ENCODE measurements around the gene TNFAIP6.
"Not testable (repeated sequence)": the region's sequence is repeated elsewhere in the genome, so short reads cannot be mapped to it uniquely, and the experiment has no call there.

The TNFAIP6 gene

GRCh38 chr2:151361674-151362370 lies 4.4 kb downstream of the TNFAIP6 start:
- no peak for DNase-seq

GRCh38 chr2:151363709-151364108 lies 6.3 kb downstream of the TNFAIP6 start:
- no peak for DNase-seq

DNA sequence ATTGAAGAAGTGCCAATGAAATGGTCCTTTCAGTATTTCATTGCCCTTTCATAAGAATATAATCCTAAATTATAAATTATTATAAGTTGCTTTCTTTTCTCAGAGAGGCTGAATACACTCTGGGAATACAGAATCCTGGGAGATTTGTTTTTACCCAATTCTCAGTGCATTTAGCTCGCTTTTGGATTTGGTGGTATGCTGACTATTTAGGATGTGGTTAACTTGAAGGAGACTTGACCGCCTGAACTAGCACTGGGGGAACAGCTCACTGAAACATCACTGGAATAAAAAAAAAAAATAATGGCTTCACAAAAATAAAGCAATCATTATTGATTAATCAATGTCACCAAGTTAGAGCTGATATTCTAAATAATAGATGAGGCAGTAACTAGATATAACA lies 10.2 kb downstream of the TNFAIP6 start:
- DNase-seq = no peak

DNA sequence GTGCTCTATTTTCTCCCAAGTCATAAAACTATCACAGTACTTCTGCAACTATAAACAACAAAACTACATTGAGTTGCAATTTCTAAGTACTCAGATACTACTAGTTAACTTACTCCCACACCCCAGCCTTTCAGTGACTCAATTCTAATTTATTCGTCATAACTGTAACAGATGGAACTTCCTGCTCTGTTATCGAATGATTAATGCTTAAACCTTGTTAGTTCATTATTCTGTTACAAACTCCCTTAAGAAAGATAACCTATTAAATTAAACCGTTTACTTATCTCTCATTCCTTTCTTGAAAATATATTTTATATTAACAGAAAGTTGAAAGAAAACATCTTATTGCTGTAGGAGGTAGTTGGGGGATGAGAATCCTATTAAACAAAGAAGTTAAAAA lies 17.0 kb downstream of the TNFAIP6 start:
- DNase-seq = no peak

DNA sequence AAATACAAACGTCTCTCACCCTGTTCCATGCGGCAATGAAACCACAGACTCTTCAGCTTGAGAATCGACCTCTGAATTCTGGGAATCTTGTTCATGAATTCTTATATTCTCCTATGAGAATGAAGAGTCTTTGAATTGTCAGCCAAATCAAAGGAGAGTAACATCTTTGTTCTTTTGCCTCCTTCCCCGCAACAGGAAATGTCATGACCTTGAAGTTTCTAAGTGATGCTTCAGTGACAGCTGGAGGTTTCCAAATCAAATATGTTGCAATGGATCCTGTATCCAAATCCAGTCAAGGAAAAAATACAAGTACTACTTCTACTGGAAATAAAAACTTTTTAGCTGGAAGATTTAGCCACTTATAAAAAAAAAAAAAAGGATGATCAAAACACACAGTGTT lies 21.8 kb downstream of the TNFAIP6 start:
- DNase-seq = no peak

DNA sequence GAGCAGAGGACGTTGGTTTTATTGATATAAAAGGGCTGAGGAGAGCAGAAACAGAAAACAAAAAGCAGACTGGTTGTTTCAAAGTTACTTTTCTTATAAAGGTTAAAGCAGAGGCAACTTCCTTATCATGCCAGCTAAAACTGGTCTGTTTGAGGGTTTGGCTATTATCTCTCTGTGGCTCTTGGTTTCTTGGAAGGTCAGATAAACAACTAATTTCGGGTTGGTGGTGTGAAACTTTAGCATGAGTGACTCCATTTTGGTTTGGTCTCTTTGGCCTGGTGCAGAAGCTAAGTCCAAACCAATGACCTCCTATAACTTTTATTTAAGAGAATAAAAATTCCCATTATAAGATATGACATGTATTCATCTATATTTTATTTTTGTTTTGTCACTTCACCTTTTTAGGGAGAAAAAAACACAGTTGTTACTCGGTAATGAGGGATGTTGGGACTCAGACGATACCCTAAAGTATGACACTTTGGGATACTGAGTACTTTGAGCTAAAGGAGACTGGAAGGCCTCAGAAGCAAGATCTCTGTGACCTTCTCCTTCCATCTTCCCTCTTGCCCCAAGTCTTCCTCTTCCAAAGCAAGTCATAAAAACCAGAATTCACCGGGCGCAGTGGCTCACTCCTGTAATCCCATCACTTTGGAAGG lies 23.3 kb downstream of the TNFAIP6 start:
- no peak for DNase-seq

DNA sequence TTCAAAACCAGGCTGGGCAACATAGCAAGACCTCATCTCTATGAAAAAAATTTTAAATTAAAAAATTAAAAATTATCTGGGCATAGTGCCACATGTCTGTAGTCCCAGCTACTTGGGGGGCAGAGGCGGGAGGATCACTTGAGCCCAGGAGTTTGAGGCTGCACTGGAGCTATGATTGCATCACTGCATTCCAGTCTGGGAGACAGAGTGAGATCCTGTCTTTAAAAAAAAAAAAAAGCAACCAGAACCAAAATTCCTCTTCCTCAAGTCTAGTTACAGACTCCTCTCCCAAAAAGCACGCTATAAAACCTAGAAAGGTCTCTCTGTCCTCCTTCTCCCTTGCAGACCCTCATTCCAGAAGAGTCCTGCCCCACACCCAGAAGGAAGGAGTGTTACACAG lies 23.9 kb downstream of the TNFAIP6 start:
- DNase-seq = no peak

DNA sequence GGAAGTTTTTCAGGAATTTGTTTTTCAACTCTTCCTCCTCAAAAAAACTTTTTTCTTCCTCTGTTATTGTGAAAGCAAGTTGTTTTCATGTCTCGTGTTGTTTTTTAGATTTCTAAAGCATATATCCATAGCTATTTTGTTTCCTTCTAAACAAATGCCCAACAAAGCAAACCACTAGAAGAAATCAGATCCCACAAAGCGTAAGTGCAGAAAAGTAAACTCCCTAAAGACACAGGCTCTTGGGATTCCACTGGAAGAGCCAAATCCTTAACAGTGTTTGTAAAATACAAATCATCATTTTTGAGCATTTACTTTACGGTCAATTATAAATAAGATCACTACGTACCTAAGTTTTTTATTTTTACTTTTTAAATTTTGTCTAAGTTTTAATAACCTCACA lies 30.6 kb downstream of the TNFAIP6 start:
- no peak for DNase-seq

DNA sequence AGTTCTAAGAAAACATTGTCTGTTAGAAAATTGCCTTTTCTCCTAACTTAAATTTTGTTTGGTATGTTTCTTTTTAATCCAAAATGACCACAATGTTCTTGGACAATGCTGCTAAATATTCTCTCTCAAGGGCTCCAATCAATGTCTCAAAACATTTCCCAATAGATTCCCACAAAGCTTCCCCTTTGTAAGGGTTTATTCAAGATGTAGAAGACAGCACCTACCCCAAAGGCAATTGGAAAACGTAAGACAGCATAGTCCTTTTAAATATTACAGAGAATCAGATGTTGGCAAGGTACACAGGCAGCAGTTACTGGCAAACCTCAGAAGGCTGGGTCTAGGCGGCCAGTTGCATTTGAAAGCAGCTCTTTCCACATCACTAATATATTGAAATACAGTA lies 34.0 kb downstream of the TNFAIP6 start:
- no peak for DNase-seq

GRCh38 chr2:151394509-151394908 lies 37.1 kb downstream of the TNFAIP6 start:
- no peak for DNase-seq

DNA sequence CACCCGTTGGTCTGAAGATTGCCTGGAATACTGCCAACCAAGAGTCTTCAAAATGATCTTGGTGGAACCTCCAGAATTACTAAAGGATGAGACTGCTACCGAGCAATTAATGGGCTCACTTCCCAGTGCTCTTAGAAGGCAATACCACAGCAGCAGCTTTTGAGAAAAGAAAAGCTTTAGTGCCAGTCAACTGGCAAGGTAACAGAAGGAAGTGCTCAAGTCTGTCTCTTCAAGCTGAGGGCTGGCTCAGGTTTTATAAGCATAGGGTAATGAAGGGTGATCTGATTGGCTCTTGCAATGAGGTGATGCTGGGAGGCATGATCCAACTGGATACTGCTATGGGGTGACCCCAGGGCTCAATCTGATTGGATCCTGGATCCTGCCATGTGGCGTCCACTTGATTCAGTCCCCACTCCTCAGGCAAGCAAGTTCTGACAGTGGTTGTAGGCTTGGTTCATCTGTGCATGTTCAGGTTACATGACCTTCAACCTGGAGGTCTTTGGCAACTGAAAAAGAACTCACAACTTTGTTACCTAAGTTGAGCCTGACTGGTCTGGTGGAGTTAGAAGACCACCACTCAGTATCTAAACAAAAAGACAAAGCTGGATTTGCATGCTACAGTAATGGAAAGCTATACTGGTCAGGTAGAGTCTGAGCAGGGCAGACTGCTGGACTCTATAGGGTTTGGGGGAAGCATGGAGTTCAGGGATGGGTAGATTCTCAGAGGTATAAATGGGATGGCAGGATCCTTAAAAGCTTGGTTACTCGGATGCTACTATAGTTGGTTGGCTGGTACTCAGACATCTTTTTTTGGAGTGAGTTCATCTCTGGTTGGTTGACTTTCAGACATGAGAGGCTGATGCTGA lies 38.4 kb downstream of the TNFAIP6 start:
- no peak for DNase-seq

DNA sequence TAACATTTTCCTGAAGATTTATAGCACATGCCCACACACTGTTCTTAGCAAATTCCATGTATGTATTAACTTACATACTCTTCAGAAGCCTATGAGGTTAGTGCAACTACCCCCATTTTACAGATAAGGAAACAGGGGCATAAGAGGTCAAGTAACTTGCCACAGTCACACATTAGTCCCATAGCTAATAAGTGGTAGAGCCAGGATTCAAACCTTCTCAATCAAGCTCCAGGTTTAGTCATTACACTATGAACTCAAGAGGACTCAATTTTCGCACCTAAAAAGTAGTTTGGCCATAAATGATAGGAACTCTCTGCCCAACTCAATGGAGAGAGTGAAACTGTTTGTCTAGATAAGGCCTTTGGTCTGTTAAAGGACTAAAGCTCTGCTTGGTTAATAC lies 42.6 kb downstream of the TNFAIP6 start:
- no peak for DNase-seq

- DNase-seq = no peak
These were observed 43.8 kb downstream of the TNFAIP6 start for GRCh38 chr2:151401149-151401548.

GRCh38 chr2:151403914-151404313 lies 46.5 kb downstream of the TNFAIP6 start:
- no peak for DNase-seq

GRCh38 chr2:151405376-151405775 lies 48.0 kb downstream of the TNFAIP6 start:
- DNase-seq = no peak

GRCh38 chr2:151407281-151407680 lies 49.9 kb downstream of the TNFAIP6 start:
- no peak for DNase-seq

- no peak for DNase-seq
These were observed 51.6 kb downstream of the TNFAIP6 start for GRCh38 chr2:151408788-151409600.

- peak; percentile 51 to 69 (median 53) for DNase-seq
These were observed 52.5 kb downstream of the TNFAIP6 start, which contains the start of gene RIF1 for GRCh38 chr2:151409601-151410484. RIF1 (plus strand) TSS chr2:151409902; CDS start chr2:151410424, 522 bp downstream.

DNA sequence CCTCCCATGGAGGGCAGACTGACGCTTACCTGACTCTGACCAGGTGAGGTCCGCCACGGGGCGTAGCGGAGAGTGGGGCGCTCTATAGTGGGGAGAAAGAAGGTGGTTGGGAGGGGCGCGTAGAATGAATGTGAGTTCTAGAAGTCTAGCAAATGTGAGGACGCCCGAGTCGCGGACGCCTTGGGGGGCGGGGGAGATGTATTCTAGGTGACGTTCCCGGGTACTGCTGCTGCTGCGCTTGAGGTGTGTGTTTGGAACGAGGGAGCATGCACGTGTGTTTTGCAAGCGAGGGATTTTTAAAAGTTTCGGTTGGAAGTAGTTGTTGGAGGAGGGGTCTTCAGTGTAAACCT lies 53.1 kb downstream of the TNFAIP6 start:
- peak in 3 of 4 experiments; percentile 9 to 27 (median 15) for DNase-seq

GRCh38 chr2:151417650-151418049 lies 60.3 kb downstream of the TNFAIP6 start:
- no peak for DNase-seq

DNA sequence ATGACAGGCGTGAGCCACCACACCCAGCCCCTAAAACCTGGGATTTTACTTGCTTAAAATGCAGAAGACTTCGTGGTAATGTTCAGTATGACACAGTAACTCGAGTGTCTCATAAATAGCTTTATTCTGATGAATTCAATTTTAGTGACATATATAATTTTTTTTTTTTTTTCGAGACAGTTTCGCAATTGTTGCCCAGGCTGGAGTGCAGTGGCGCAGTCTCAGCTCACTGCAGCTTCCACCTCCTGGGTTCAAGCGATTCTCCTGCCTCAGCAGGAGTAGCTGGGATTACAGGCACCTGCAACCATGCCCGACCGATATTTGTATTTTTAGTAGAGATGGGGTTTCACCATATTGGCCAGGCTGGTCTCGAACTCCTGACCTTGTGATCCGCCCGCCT lies 64.3 kb downstream of the TNFAIP6 start:
- DNase-seq = not testable (repeated sequence)

- no peak for DNase-seq
These were observed 65.6 kb downstream of the TNFAIP6 start for GRCh38 chr2:151422917-151423439.
